Karpas-422 (cell line): ENCODE data around the gene HJURP. TPM values are rescaled to one million over a fixed set of nuclear protein-coding genes. Genes with fewer than 3 reads are reported as not detected.

ENCODE experiments used
- DNase-seq: peaks from one replicate; pipeline ENCODE4 v3.0.0-alpha.2; 2015
- H2AFZ ChIP-seq: fragments of 200-600 bp; sonication (generic); 2 replicates; pipeline ENCODE4 v1.6.1; 2014; ENCODE audit warnings: antibody characterized with exemption, low read length, mixed read lengths
- H3K27ac ChIP-seq: fragments of 200-600 bp; sonication (generic); 2 replicates; pipeline ENCODE4 v1.5.1; 2014; ENCODE audit warnings: mild to moderate bottlenecking, low read length, moderate library complexity
- H3K27me3 ChIP-seq: fragments of 200-600 bp; sonication (generic); 2 replicates; pipeline ENCODE4 v1.6.1; 2014; ENCODE audit warnings: low read length, mixed read lengths
- H3K36me3 ChIP-seq: fragments of 200-600 bp; sonication (generic); 2 replicates; pipeline ENCODE4 v1.6.1; 2014; ENCODE audit warnings: low read length, mixed read lengths; ENCODE audit not compliant: insufficient read depth
- H3K4me1 ChIP-seq: fragments of 200-600 bp; sonication (generic); 2 replicates; pipeline ENCODE4 v1.6.1; 2014; ENCODE audit warnings: mild to moderate bottlenecking, low read length, mixed read lengths
- H3K4me2 ChIP-seq: fragments of 200-600 bp; sonication (generic); 2 replicates; pipeline ENCODE4 v1.6.1; 2014; ENCODE audit warnings: low read length, low read depth, mild to moderate bottlenecking; ENCODE audit not compliant: poor library complexity, severe bottlenecking
- H3K4me3 ChIP-seq: fragments of 200-600 bp; sonication (generic); 2 replicates; pipeline ENCODE4 v1.5.1; 2014; ENCODE audit warnings: mild to moderate bottlenecking, antibody characterized with exemption, low read length, mixed read lengths
- H3K79me2 ChIP-seq: fragments of 200-600 bp; sonication (generic); 2 replicates; pipeline ENCODE4 v1.6.1; 2014; ENCODE audit warnings: mild to moderate bottlenecking, low read length, mixed read lengths
- H3K9ac ChIP-seq: fragments of 200-600 bp; sonication (generic); 2 replicates; pipeline ENCODE4 v1.6.0; 2014; ENCODE audit warnings: low read length
- H3K9me2 ChIP-seq: fragments of 200-600 bp; sonication (generic), shearing (Covaris generic); replicated peaks from 2 replicates; pipeline ENCODE4 v1.6.0; 2014; ENCODE audit warnings: mild to moderate bottlenecking, low read length, moderate library complexity; ENCODE audit not compliant: insufficient read depth
- H3K9me3 ChIP-seq: fragments of 300-700, 200-600 bp; sonication (generic); 2 replicates; pipeline ENCODE4 v1.6.1; 2014; ENCODE audit warnings: low read length, mixed read lengths
- H4K20me1 ChIP-seq: fragments of 200-600 bp; sonication (generic); 2 replicates; pipeline ENCODE4 v1.6.1; 2014; ENCODE audit warnings: mild to moderate bottlenecking, antibody characterized with exemption, low read length, low read depth; ENCODE audit not compliant: insufficient read depth
- total RNA-seq: library from RNA; depleted of rRNA; stranded (reverse); fragments of >200 nt; shearing (Covaris generic); gene quantifications from 2 replicates; pipeline ENCODE4 v1.2.3, GENCODE V29; 2014; ENCODE audit warnings: low replicate concordance

Gene HJURP
- total RNA-seq, 1 experiment from 2014 or later: 29.0 TPM

- H2AFZ ChIP-seq: no peak overlapping the region
- no peaks in the 10 kb centered on the region for H3K9me3 ChIP-seq
- no peak for DNase-seq
Observed at GRCh38 chr2:233846387-233847247, 7.7 kb downstream of the HJURP start.

GRCh38 chr2:233845301-233846060 lies 8.9 kb downstream of the HJURP start:
- Histone ChIP-seq H3K9me2 (no peaks in the 10 kb centered on the region), H2AFZ (no peak overlapping the region), H3K27me3 (no peaks in the 10 kb centered on the region), H3K9ac (no peak overlapping the region), H3K79me2 (peaks cover 45% of the 10 kb centered on the region), H3K4me2 (no peak overlapping the region), H3K4me3 (no peak overlapping the region), H3K36me3 (peaks cover 53% of the 10 kb centered on the region; the same call in 1 of the 2 replicates), H3K4me1 (no peaks in the 10 kb centered on the region), H3K27ac (no peak overlapping the region), H4K20me1 (no peaks in the 10 kb centered on the region), H3K9me3 (no peaks in the 10 kb centered on the region)
- no peak for DNase-seq

More at GRCh38 chr2:233846387-233847247, 7.7 kb downstream of the HJURP start:
- Histone ChIP-seq H3K9ac (no peak overlapping the region), H3K36me3 (peaks cover 53% of the 10 kb centered on the region; the same call in 1 of the 2 replicates), H3K4me1 (peaks cover 1% of the 10 kb centered on the region; the same call in 1 of the 2 replicates), H3K79me2 (peaks cover 45% of the 10 kb centered on the region), H3K27me3 (no peaks in the 10 kb centered on the region), H3K4me3 (no peak overlapping the region), H3K9me2 (no peaks in the 10 kb centered on the region), H3K27ac (no peak overlapping the region), H4K20me1 (no peaks in the 10 kb centered on the region), H3K4me2 (no peak overlapping the region)

GRCh38 chr2:233844836-233845235 lies 9.5 kb downstream of the HJURP start:
- no peak overlapping the region for H3K9ac ChIP-seq
- no peaks in the 10 kb centered on the region for H3K9me3 ChIP-seq
- no peak for DNase-seq
- H3K79me2 ChIP-seq: peaks cover 45% of the 10 kb centered on the region
- no peaks in the 10 kb centered on the region for H3K27me3 ChIP-seq
- no peak overlapping the region for H2AFZ ChIP-seq
- H3K4me2 ChIP-seq: no peak overlapping the region
- no peaks in the 10 kb centered on the region for H4K20me1 ChIP-seq
- H3K4me3 ChIP-seq: no peak overlapping the region
- H3K9me2 ChIP-seq: no peaks in the 10 kb centered on the region
- H3K4me1 ChIP-seq: no peaks in the 10 kb centered on the region
- peaks cover 55% of the 10 kb centered on the region; the same call in 1 of the 2 replicates for H3K36me3 ChIP-seq
- no peak overlapping the region for H3K27ac ChIP-seq

GRCh38 chr2:233844064-233844807 lies 10.1 kb downstream of the HJURP start:
- no peak for DNase-seq
- Histone ChIP-seq H3K9me3 (no peaks in the 10 kb centered on the region), H3K4me3 (no peak overlapping the region), H3K36me3 (peaks cover 51% of the 10 kb centered on the region; the same call in 1 of the 2 replicates), H3K4me2 (no peak overlapping the region), H3K4me1 (no peaks in the 10 kb centered on the region), H2AFZ (no peak overlapping the region), H3K9ac (no peak overlapping the region), H3K27ac (no peak overlapping the region), H4K20me1 (no peaks in the 10 kb centered on the region), H3K27me3 (no peaks in the 10 kb centered on the region), H3K79me2 (peaks cover 48% of the 10 kb centered on the region), H3K9me2 (no peaks in the 10 kb centered on the region)

GRCh38 chr2:233841183-233841582 lies 13.2 kb downstream of the HJURP start:
- H3K9me3 ChIP-seq: no peaks in the 10 kb centered on the region
- no peak overlapping the region for H3K4me2 ChIP-seq
- no peak overlapping the region for H2AFZ ChIP-seq
- H3K9ac ChIP-seq: no peak overlapping the region
- no peak overlapping the region for H3K4me3 ChIP-seq
- H3K36me3 ChIP-seq: peaks cover 69% of the 10 kb centered on the region
- H3K27me3 ChIP-seq: no peaks in the 10 kb centered on the region
- H3K9me2 ChIP-seq: no peaks in the 10 kb centered on the region
- no peaks in the 10 kb centered on the region for H3K4me1 ChIP-seq
- no peak for DNase-seq
- H3K27ac ChIP-seq: no peak overlapping the region
- H4K20me1 ChIP-seq: no peaks in the 10 kb centered on the region
- H3K79me2 ChIP-seq: peaks cover 65% of the 10 kb centered on the region

- Histone ChIP-seq H3K9ac (no peak overlapping the region), H3K4me1 (peaks cover 4% of the 10 kb centered on the region; the same call in 1 of the 2 replicates), H3K36me3 (peaks cover 75% of the 10 kb centered on the region), H3K27ac (no peak overlapping the region), H3K9me3 (no peaks in the 10 kb centered on the region), H3K4me3 (no peak overlapping the region), H3K27me3 (no peaks in the 10 kb centered on the region), H2AFZ (no peak overlapping the region), H3K4me2 (no peak overlapping the region), H3K79me2 (peaks cover 65% of the 10 kb centered on the region), H3K9me2 (no peaks in the 10 kb centered on the region), H4K20me1 (no peaks in the 10 kb centered on the region)
- no peak for DNase-seq
Observed at GRCh38 chr2:233840520-233840919, 13.8 kb downstream of the HJURP start.

GRCh38 chr2:233839447-233839820 lies 14.9 kb downstream of the HJURP start:
- H3K9ac ChIP-seq: no peak overlapping the region
- H2AFZ ChIP-seq: no peak overlapping the region
- H4K20me1 ChIP-seq: no peaks in the 10 kb centered on the region
- peaks cover 65% of the 10 kb centered on the region for H3K79me2 ChIP-seq
- no peak overlapping the region for H3K4me2 ChIP-seq
- peaks cover 13% of the 10 kb centered on the region for H3K4me1 ChIP-seq
- no peak overlapping the region for H3K27ac ChIP-seq
- peaks cover 79% of the 10 kb centered on the region for H3K36me3 ChIP-seq
- DNase-seq: no peak
- no peaks in the 10 kb centered on the region for H3K9me2 ChIP-seq
- H3K27me3 ChIP-seq: no peaks in the 10 kb centered on the region
- H3K9me3 ChIP-seq: no peaks in the 10 kb centered on the region
- H3K4me3 ChIP-seq: no peak overlapping the region
